Measurements from ENCODE around the gene MED13L. TPM values are rescaled to one million over a fixed set of nuclear protein-coding genes. Genes with fewer than 3 reads are reported as not detected.

MED13L gene
- total and polyA plus RNA-seq, 2 of the 8 experiments (the other 6 are each of a cell fraction or from before 2014, with no cell fraction given) = 15.9 to 51.7 TPM

- Histone ChIP-seq H3K9ac (replicated peaks in 1 of 4; ENCODE audit: extremely low read depth in 1 of 4, low read depth in 3 of 4, low read length in 3 of 4) (no peak overlapping the region), H3K27me3 (replicated peaks in 1 of 4; ENCODE audit: control insufficient read depth in 3 of 4, extremely low read depth in 1 of 4, insufficient read depth in 3 of 4, low read length in 3 of 4) (no peaks in the 10 kb centered on the region), H3K23ac (ENCODE audit: insufficient read length) (no peak overlapping the region), H2AK5ac (ENCODE audit: low read depth, low read length) (no peak overlapping the region), H2AFZ (ENCODE audit: low read length) (no peak overlapping the region), H2BK5ac (ENCODE audit: low read depth, low read length) (no peak overlapping the region), H3K4me3 (ENCODE audit: extremely low read depth in 1 of 4, insufficient read depth in 2 of 4, low read depth in 3 of 4, low read length in 4 of 4) (no peak overlapping the region), H3K36me3 (ENCODE audit: control insufficient read depth in 2 of 4, insufficient read depth in 4 of 4, low read length in 3 of 4) (no peaks in the 10 kb centered on the region), H2BK12ac (ENCODE audit: low read depth, low read length) (no peak overlapping the region), H3K4me1 (replicated peaks in 1 of 4; ENCODE audit: control insufficient read depth in 3 of 4, insufficient read depth in 4 of 4, low read length in 3 of 4) (peaks cover 0 to 12% (median 7%) of the 10 kb centered on the region in 4 experiments), H3K4me2 (ENCODE audit: insufficient read depth in 1 of 2, low read depth in 2 of 2, low read length in 2 of 2) (no peak overlapping the region), H4K91ac (replicated peaks; ENCODE audit: insufficient read length, low read length) (no peak overlapping the region), H2BK120ac (replicated peaks; ENCODE audit: low read depth, low read length) (no peak overlapping the region), H3K79me1 (ENCODE audit: low read depth, low read length) (no peaks in the 10 kb centered on the region), H3K4ac (replicated peaks; ENCODE audit: insufficient read length, low read depth, low read length) (no peak overlapping the region), H3K18ac (ENCODE audit: extremely low read depth, low read length) (no peak overlapping the region), H4K20me1 (replicated peaks in 1 of 2; ENCODE audit: control insufficient read depth in 1 of 2, insufficient read depth in 2 of 2, low read length in 2 of 2) (peaks cover 0 to 4% of the 10 kb centered on the region in 2 experiments), H2BK15ac (ENCODE audit: low read length) (no peak overlapping the region), H3K79me2 (ENCODE audit: control insufficient read depth in 1 of 2, insufficient read depth in 2 of 2, low read length in 2 of 2) (peaks cover 0 to 87% of the 10 kb centered on the region in 2 experiments; a peak in 3 of 4 replicates), H2BK20ac (ENCODE audit: low read length) (no peak overlapping the region), H3K23me2 (ENCODE audit: low read depth, low read length) (no peaks in the 10 kb centered on the region), H4K5ac (ENCODE audit: insufficient read length, low read depth, low read length) (no peak overlapping the region), H3K56ac (replicated peaks; ENCODE audit: insufficient read length, low read depth, low read length) (no peak overlapping the region), H4K8ac (ENCODE audit: extremely low read depth, insufficient read depth, low read length) (no peak overlapping the region), H3K14ac (ENCODE audit: insufficient read length) (no peak overlapping the region), H3K9me3 (ENCODE audit: insufficient read depth in 2 of 2, low read depth in 1 of 2, low read length in 1 of 2) (no peaks in the 10 kb centered on the region), H3K27ac (ENCODE audit: low read depth, low read length) (no peak overlapping the region)
- TF ChIP-seq EGR1 (IDR thresholded peaks at IDR 0.05; ENCODE audit: borderline replicate concordance, low read depth, low read length) (no peak), CEBPB (IDR thresholded peaks at IDR 0.05; ENCODE audit: low read depth, low read length) (no peak), EP300 (IDR thresholded peaks at IDR 0.05; ENCODE audit: borderline replicate concordance in 1 of 2, low read depth in 2 of 2, low read length in 2 of 2) (no peak), JUN (IDR thresholded peaks at IDR 0.05; ENCODE audit: low read depth, low read length) (no peak), CTCF (IDR thresholded peaks at IDR 0.05; ENCODE audit: control extremely low read depth in 1 of 3, insufficient read depth in 1 of 3, low read depth in 1 of 3, low read length in 3 of 3) (no peak)
- ChIA-PET POLR2A (ENCODE audit: partially characterized antibody) (no interaction called here), CTCF (ENCODE audit: partially characterized antibody) (interaction anchor here (0.6 to 0.7 kb wide), 2 partner anchors 44 to 91 kb away, joined by 3 read pairs; no protein-coding TSS in a partner anchor)
- DNase-seq (ENCODE audit: low read depth in 1 of 2, low spot score in 2 of 2) (no peak), FAIRE-seq (no peak)
- 93% methylated on average over 3 of the region's 3 CpGs; no CpG with 5 or more reads in 1 of the 2 experiments for WGBS, 2 experiments (ENCODE audit: extremely low coverage in 1 of 2, insufficient coverage in 1 of 2, insufficient read length in 1 of 2, insufficient replicate concordance in 2 of 2, low coverage in 1 of 2, low lambda C conversion rate in 2 of 2, missing lambda C conversion rate in 1 of 2)
Measured at GRCh38 chr12:116135209-116135930, 142.1 kb downstream of the MED13L start.
